ENCODE measurements around the gene BNIP3.

BNIP3 gene

DNA sequence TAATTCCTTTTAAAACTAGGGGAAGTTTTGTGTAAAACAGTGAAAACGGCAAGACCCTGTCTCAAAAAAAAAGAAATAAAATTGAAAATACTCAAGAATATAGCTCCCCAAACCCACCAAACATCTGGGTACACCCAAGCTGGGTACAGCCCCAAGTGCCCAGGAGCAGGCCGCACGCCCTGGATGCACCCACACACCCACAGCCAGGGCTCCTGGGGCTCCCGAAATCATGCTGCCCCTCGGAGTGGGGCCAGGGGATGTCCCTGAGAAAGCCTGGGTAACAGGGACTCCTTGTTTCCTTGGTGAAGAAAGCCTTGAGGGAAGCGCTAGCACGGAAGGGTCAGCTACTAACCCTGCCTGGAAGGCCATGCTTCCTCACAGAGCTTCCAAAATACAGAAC, 10.1 kb downstream of the BNIP3 start:
- TF ChIP-seq, protein P1, sequence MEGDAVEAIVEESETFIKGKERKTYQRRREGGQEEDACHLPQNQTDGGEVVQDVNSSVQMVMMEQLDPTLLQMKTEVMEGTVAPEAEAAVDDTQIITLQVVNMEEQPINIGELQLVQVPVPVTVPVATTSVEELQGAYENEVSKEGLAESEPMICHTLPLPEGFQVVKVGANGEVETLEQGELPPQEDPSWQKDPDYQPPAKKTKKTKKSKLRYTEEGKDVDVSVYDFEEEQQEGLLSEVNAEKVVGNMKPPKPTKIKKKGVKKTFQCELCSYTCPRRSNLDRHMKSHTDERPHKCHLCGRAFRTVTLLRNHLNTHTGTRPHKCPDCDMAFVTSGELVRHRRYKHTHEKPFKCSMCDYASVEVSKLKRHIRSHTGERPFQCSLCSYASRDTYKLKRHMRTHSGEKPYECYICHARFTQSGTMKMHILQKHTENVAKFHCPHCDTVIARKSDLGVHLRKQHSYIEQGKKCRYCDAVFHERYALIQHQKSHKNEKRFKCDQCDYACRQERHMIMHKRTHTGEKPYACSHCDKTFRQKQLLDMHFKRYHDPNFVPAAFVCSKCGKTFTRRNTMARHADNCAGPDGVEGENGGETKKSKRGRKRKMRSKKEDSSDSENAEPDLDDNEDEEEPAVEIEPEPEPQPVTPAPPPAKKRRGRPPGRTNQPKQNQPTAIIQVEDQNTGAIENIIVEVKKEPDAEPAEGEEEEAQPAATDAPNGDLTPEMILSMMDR (IDR thresholded peaks at IDR 0.05; ENCODE audit: borderline replicate concordance, insufficient read depth, low read depth, low read length): no peak
- H3K4me3 ChIP-seq (ENCODE audit: low read depth, low read length): no peak overlapping the region

DNA sequence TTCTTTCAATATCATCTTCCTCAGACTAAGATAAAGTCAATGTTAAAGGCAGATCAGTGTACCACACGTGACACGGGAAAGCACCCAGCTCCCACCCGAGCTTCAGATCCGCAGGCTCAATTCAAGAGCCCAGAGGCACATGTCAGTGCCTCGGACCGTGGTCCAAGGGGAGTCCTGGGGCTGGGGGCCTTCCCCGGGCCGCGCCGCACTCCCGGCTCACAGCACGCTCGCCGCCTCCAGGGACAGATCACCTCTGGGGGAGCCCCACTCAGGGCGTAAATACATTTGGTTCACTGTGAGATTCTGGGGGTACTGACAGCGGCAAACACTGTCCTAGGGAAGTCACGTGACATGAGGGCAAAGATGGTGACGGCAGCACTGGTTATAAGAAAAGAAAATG, 10.8 kb downstream of the BNIP3 start:
- no peak overlapping the region for H3K4me3 ChIP-seq (ENCODE audit: low read depth, low read length)
- TF ChIP-seq, protein P1 (IDR thresholded peaks at IDR 0.05; ENCODE audit: borderline replicate concordance, insufficient read depth, low read depth, low read length): no peak

DNA sequence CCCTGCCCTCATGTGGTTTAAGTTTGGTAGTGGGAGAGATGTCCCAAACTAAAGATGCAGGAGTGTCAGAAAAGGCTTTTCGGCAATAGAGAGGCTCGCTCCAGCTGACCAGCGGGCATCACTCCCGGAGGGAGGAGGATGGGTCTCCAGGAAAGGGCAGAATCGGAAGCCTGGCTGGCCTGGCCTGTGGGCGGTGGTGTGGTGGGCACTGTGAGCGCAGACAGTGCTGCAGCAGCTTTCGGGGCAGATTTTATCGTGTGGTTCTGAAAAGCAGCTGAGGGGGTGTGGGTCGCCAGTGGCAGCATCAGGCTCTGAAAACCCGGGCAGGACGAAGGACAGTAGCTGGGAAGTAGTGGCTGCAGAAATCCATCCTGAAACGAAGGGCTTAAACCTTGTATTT, 12.8 kb downstream of the BNIP3 start:
- H3K4me3 ChIP-seq (ENCODE audit: low read depth, low read length): no peak overlapping the region
- TF ChIP-seq, protein P1 (IDR thresholded peaks at IDR 0.05; ENCODE audit: borderline replicate concordance, insufficient read depth, low read depth, low read length): no peak

DNA sequence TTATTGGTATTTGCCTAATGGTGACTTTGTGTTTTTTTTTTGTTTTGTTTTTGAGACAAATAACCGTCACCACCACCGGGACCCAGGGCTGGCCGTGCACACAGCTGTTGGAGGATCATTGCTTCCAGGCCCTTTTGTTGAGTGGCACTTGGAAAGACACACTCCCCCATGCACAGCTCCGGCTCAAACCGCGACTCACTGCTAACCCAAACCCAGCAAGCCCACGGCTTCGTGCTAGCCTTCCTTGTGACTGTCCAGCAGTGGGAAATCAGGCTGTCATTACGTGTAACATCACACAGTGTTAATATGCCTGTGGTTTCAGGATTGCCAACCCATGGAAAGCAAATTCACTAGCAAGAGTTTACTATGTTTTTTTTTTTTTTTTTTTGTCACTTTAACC, 17.4 kb downstream of the BNIP3 start:
- TF ChIP-seq, protein P1 (IDR thresholded peaks at IDR 0.05; ENCODE audit: borderline replicate concordance, insufficient read depth, low read depth, low read length): no peak
- H3K4me3 ChIP-seq (ENCODE audit: low read depth, low read length): no peak overlapping the region

DNA sequence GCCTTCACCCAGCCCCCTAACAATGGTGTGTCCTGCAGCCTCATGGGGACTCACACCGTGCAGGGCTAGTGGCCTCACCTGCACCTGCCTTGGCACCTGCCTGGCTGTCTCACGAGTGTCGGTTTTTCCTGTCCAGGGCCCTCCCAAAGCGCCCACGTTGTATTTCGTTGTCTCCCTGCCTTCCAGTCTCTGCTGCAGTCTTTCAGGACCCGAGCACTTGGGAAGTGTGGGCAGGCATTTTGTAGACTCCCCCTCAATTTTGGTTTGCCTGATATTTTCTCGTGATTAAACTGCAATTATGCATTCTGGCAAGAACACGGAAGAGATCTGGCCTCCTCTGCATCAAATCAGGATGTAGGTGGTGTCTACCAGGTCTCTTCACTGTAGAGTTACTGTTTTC, 17.9 kb downstream of the BNIP3 start:
- no peak overlapping the region for H3K4me3 ChIP-seq (ENCODE audit: low read depth, low read length)
- TF ChIP-seq, protein P1 (IDR thresholded peaks at IDR 0.05; ENCODE audit: borderline replicate concordance, insufficient read depth, low read depth, low read length): no peak

DNA sequence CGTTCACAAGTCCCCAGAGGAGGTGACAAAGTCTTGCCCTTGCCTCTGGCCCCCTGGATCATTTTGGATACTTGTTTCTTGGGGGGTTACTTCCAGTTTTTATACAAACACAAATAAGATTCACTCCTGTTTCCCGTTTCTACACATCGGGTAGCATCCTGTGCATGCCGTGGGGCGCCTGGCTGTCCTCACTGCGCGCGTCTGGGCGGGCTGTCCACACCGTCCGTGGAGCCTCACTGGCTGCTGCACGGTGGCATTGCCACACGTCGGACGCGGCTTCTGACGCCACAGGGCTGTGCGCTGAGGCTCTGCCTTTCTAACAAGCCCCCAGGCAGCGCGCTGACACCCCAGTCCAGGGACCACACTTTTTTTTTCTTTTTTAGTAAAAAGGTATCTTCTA, 18.4 kb downstream of the BNIP3 start:
- TF ChIP-seq, protein P1 (IDR thresholded peaks at IDR 0.05; ENCODE audit: borderline replicate concordance, insufficient read depth, low read depth, low read length): no peak
- no peak overlapping the region for H3K4me3 ChIP-seq (ENCODE audit: low read depth, low read length)

DNA sequence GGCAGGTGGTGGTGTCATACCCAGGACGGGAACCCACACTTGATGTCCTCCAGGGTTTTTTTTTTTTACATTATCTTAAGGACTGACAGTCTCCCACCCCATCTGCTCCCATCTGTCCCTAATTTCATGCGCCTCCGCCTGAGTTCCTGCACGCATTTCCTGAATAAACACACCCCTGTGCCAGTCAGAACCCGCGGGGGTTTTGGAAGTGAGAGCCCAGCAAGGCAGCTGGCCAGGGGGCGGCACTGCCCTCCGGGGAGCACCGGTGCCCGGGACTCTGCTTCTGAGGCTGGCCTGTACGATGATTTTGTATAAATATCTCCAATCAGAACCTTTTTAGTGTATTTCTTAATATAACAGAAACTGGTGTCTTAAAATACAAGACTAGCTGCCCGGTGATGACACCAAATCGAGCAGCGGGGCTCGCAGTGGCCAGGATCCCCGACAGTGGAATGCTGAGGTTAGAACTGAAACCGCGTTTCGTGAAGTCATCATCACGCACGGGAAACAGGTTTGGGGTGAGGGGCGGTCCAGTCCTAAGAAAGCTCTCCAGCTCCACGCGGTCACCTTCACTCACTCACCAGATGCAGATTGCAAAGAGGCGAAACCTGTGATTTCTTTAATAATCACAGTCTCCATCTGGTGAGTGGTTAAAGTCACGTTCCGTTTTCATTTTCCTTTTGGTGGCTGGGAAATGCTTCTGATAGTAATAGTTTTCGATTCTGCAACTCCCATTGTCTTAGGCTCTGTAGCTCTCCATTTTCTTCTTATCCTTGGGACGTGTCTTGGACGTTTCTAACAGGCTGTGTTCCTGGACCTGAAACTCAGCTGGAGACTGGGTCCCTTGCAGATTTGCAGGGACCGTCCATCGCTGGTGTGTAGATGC, 19.7 kb downstream of the BNIP3 start:
- TF ChIP-seq, protein P1 (IDR thresholded peaks at IDR 0.05; ENCODE audit: borderline replicate concordance, insufficient read depth, low read depth, low read length): no peak
- no peak overlapping the region for H3K4me3 ChIP-seq (ENCODE audit: low read depth, low read length)
